C4-2B (cell line): ENCODE data around the gene RNF169.

Source experiments
- H3K27ac ChIP-seq: fragments of 450-650 bp; 2 replicates; pipeline ENCODE4 v1.5.1; 2017
- ZFX ChIP-seq: fragments of 450-650 bp; IDR thresholded peaks from 2 replicates; pipeline ENCODE4 v1.6.1; 2017
- TF ChIP-seq, protein P1 (sequence below): fragments of 450-650 bp; conservative IDR thresholded peaks from 2 replicates; pipeline ENCODE4 v1.5.1; 2017; ENCODE audit warnings: mild to moderate bottlenecking

Gene RNF169

DNA sequence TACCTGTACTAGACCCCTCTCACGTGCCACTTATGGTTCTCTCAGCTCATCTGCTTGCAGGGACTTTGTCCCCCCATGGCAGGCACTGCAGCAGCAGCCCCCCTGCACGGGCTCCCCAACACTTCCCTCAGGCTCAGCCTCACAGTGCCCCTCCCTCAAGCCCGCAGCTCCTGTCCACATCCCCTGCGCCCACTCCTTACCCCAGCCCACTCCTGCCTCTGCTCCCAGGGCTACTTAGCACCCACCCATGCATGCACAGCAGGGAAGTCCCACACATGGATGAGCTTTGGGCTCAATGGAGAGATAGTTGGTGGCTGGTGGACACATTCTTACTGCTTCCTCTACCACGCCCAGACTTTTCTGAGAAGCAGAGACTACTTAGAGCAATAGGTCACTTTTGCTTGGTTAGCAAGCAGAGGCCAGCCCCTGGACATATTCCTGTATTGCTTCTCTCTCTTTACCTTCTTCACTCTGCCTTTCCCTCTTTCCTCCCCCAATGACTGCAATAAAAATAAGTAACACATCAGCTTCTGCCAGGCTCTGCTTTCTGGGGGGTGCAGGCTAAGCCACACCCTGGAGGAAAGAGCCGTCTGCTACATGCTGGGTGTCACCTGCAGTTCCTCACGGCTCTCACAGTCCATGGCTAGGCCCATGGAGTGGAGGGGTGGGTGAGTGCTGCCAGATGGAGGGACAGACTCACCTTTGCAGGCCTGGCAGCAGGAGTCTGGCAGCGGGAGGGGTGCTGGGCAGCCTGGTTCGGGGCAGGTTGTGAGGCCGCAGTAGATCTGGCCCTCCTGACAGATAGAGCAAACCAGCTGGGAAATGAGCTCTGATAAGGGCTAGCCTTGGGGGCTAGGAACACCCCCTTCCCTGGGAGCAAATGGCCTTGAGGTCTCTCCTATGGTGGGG, 40.8 kb upstream of the RNF169 start:
- no peak overlapping the region for H3K27ac ChIP-seq
- TF ChIP-seq ZFX: no peak

DNA sequence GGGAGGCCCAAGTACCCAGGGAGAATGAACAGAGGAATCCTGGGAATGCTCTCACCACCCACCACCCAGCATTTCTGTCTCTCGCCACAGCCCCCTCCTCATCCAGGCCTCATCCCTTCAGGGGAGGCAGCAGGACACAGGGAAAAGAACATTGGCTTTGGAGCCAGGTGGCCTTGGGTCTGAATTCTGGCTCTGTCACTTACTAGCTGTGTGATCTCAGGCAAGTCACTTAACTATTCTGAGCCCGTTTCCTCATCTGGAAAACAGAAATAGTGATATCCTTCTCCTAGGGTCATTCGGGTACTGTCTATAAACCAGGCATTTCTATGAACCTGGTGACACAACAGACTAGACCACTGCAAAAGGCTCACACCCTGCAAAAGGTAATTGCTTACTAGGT, 39.5 kb upstream of the RNF169 start:
- H3K27ac ChIP-seq: no peak overlapping the region
- no peak for TF ChIP-seq ZFX
- TF ChIP-seq, protein P1, sequence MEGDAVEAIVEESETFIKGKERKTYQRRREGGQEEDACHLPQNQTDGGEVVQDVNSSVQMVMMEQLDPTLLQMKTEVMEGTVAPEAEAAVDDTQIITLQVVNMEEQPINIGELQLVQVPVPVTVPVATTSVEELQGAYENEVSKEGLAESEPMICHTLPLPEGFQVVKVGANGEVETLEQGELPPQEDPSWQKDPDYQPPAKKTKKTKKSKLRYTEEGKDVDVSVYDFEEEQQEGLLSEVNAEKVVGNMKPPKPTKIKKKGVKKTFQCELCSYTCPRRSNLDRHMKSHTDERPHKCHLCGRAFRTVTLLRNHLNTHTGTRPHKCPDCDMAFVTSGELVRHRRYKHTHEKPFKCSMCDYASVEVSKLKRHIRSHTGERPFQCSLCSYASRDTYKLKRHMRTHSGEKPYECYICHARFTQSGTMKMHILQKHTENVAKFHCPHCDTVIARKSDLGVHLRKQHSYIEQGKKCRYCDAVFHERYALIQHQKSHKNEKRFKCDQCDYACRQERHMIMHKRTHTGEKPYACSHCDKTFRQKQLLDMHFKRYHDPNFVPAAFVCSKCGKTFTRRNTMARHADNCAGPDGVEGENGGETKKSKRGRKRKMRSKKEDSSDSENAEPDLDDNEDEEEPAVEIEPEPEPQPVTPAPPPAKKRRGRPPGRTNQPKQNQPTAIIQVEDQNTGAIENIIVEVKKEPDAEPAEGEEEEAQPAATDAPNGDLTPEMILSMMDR: no peak

DNA sequence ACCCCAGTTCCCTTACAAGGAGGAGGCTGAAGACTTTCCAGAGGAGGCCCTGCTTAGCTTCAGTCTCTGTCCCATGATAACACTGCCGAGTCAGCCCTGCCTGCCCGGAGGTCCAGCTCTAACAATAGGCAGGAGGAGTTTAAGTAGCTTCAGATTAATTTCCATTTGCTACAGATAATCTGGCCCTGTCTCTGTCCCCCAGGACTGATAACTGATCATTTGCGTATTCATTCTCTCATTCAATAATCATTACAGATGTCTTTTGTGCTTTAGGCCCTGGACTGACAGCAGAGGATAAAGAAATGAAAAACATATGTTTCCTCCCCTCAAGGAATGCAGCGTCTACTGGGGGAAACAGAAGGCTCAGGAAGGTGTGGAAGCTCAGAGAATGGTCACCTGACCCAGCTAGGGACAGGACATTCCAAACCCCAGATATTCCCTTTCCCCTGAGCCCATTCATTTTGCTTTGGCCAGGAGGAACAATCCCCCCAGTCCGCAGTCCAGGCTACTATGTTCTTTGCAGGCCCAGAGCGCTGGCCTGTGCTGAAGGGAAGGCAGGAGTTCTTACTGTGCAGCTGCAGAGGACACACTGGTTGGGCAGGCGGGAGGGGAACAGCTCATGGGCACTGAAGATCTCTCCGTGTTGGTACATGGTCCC, 38.2 kb upstream of the RNF169 start:
- H3K27ac ChIP-seq: no peak overlapping the region
- TF ChIP-seq, protein P1: no peak
- TF ChIP-seq ZFX: no peak

DNA sequence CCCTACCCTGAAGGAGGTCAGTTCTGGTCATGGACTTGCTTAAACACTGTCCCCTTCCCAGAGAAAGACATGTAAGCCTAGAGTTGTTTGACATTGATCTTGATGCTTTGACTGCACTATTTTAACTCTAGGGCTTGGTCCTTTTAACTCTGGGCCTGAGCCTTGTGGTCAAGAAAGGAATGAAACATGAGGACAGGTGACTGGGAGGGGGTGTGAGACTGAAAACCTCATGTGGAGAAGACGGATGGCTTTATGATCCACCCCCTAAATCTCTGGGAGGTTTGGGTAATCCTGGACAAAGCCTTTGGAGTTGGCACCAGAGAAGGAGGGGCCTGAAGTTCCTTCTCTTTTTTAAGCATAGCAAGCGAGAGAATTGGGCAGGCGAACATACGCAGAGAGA, 35.0 kb upstream of the RNF169 start:
- TF ChIP-seq ZFX: no peak
- TF ChIP-seq, protein P1: no peak
- no peak overlapping the region for H3K27ac ChIP-seq

DNA sequence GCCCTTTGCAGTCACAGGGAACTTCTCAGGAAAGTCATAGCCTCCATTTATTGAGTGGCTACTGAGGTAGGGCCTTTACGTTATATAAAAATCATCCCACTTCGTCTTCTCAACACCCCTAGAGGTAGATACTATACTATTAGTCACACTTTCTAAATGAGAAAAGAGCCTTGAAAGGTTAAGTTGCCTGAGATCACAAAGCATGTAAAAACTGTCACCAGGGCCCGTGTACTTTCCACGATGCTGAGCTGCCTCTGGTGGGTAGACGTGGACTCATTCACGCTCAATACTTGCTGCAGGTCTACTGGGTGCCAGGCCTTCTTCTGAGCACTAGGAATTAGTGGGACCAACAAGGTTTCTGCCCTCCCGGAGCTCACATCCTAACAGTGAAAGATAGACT, 33.7 kb upstream of the RNF169 start:
- H3K27ac ChIP-seq: no peak overlapping the region
- TF ChIP-seq, protein P1: no peak
- TF ChIP-seq ZFX: no peak

DNA sequence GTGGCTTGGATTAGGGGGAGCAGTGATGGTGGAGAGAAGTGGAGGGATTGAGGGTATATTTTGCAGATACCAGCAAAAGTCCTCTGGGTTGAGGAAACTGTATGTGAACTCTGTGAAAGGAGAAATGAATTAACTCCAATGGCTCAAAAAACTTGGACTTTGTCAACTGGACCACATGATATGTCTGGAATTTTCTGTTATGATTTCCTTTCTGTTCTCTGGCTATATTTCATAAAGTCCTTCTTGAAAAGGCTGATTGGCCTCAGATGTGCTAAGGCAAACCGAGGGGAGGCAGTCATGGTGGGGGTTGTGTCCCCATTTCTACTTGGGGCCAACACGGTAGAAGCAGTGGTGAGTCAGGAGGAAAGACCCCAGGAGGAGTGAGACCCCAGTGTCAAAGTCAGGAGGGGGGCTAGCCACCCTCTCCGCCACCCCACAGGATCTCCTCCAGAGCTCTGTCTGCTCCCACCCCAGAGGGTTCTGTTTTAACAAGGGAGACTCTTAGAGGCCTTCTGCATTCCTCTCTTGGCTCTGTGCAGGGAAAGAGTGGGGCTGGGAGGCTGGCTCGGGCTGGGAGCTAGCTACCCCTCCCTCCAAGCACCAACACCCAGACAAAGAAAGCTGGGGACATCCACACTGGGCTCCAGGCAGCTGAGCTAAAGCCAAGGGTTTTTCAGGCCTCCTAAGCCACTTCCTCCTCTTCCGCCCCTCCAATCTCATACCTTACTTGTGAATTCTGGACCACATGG, 31.3 kb upstream of the RNF169 start:
- H3K27ac ChIP-seq: no peak overlapping the region
- TF ChIP-seq ZFX: no peak

DNA sequence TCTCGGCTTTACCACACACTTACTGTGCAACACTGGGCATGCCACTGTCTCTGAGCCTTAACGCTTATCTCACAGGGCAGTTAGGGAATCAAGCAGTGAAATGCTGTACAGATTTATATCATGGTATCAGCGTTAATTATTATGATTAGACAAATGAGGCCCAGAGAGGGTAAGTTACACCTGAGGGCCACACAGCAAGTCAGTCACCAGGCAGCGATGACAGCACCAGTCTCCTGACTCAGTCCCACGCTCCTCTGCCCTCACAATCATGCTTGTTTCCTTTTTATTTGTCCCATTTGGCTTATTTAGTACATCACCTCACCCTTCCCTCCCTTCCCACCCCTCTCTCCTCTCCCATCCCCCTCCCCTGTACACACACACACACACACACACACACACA, 29.6 kb upstream of the RNF169 start:
- no peak overlapping the region for H3K27ac ChIP-seq
- TF ChIP-seq, protein P1: no peak
- TF ChIP-seq ZFX: no peak
